DND-41 (cell line): ENCODE data around the gene SETBP1.

Experiments
- CTCF ChIP-seq: IDR thresholded peaks from 2 replicates; pipeline ENCODE4 v1.5.1; 2012; ENCODE audit warnings: borderline replicate concordance, low read length, moderate library complexity, mild to moderate bottlenecking; ENCODE audit not compliant: poor library complexity, severe bottlenecking; ENCODE audit errors: extremely low read depth
- EZH2 ChIP-seq: IDR thresholded peaks from 3 replicates; pipeline ENCODE4 v1.6.1; 2012; ENCODE audit warnings: borderline replicate concordance, low read depth, mild to moderate bottlenecking, moderate library complexity, low read length, inconsistent platforms; ENCODE audit not compliant: severe bottlenecking

GRCh38 chr18:45025089-45025450 lies 344.4 kb downstream of the SETBP1 start:
- TF ChIP-seq CTCF (no peak), EZH2 (no peak)
